ENCODE results near the gene SLC50A1.
"Not testable (repeated sequence)": the region's sequence is repeated elsewhere in the genome, so short reads cannot be mapped to it uniquely, and the experiment has no call there.

Gene SLC50A1

DNA sequence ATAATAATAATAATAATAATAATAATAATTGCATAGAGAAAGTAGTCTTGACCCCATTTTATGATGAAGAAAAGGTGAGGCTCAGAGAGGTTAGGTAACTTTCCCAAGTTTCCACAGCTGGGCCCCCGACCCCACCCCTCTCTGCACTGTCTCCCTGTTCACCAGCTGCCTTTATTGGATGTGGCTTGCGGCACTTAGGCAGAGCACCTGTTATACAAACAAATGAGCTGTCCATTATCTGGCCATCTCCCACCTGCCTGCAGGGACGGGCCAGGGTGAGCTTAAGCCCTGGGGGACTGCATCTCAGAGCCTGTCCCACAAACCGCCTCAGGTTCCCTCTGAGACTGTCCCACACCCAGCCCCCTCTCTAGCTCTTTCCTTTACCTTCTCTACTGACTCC is 18.0 kb upstream of the SLC50A1 start:
- DNase-seq = no peak

DNA sequence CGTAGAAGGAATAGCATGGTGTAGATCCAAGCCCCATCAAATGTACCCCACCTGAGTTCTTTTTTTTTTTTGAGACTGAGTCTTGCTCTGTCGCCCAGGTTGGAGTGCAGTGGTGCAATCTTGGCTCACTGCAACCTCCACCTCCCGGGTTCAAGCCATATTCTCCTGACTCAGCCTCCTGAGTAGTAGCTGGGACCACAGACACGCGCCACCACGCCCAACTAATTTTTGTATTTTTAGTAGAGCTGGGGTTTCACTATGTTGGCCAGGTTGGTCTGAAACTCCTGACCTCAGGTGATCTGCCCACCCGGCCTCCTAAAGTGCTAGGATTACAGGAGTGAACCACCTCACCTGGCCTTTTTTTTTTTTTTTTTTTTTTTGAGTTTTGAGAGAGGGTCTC is 17.6 kb upstream of the SLC50A1 start:
- DNase-seq = not testable (repeated sequence)

DNA sequence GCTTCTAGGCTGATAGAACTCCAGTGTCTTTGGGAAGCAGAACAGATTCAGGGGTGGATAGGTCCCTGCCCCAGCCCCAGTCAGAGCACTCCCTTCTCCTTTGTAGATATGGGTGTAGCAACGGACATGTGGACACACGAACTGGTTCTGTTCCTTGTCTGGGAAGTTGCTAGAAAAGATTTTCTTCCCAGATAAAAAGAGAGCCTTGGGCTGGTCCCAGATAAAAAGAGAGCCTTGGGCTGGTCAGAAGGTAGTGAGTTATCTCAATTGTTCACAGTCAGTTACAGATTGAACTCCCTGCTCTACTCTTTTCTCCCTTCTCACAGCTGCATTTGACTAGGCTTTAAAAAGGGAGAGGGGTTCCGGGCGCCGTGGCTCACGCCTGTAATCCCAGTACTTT is 15.4 kb upstream of the SLC50A1 start:
- no peak for DNase-seq

DNA sequence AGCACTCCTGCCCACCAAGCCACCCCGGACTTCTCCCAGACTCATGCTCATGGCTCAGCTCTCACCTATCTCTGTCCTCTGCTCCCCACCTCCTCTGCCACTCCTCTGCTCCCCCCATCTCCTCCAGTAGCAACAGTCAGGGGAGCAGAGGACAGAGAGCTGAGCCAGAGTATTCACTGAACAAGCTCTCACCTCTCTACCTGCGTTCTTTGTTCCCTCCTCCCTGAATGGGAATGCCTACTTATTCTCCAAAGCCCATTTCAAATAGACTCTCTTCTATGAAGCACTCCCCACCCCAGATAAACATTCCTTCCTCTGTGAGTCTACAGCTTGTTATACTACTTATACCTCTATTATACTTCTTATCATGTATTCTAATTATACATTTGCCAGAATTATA is 14.4 kb upstream of the SLC50A1 start:
- DNase-seq = no peak

DNA sequence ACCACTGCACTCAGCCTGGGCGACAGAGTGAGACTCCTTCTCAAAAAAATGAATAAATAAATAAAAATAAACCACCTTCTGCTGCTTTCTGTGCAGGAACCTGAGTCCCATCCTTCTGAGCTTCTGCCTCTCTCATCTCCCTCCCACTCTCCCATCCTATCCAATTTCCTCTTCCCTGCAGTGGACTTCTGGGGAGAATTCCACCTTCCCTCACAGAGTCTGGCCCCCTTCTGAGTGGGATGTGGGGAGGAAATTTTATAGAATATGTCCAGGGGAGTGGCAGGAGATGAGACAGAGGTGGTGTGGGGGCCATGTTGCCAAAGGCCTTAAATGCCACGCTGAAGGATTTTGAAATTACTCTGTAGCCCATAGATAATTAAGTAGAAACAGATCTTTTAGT is 13.3 kb upstream of the SLC50A1 start:
- no peak for DNase-seq

DNA sequence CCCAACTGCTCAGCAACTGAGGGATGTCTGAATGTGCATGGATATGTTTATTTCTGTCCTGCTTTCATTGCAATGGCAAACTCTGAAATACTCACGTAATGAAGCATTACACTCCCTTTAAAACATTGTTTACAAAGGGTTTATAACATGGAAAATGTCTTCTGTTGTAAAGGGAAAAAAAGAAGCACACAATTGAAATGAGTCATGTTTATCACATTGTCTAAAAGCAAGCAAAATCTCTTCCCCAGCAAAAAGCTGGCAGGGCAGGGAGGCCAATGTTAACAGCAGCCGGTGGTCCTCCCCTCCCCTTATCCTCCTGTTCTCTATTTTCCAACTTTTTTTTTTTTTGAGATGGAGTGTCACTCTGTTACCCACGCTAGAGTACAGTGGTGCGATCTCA is 11.9 kb upstream of the SLC50A1 start:
- no peak for DNase-seq

DNA sequence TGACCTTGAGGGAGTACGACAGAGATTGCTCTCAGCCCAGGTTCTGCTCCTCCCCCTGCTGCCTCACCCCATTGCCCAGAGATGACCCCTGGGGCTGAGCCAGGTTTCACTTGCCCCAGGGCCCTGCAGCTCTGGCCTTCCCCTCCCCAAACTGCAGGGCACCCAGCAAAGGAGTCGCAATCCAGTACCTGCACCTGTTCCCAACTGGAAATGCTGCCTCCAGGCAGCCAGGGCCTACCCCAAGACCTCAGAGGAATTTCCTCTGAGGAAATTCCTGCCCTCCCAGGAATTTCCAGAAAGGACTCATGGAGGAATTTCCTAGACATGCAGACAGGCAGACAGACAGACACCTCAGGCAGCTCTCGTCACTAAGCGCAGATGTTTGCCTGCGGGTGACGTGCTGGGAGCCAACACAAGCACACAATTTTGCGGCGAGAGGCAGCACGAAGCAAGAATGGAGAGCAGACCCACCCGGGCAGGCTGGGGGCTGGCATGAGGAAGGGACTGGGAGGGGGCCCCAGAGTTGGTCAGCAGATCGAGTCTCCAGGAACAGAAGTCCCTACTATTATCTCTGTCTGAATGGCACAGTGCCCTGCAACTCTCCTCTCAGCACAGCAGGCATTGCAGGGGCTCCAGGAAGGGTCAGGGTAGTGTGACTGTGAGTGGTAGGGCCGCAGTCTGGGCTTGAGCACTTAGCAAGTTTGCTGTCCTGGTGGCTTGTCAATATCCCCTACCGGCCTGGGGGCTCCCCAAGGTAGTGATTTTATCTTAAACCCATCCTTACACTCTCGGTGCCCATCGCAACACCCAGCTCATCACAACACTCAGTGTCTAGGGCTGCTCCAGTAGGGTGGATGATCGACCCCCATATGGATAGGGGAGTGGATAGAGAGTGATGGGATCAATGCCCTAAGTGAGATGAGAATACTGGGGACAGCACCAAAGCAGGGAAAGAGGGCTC is 10.9 kb upstream of the SLC50A1 start:
- no peak for DNase-seq

DNA sequence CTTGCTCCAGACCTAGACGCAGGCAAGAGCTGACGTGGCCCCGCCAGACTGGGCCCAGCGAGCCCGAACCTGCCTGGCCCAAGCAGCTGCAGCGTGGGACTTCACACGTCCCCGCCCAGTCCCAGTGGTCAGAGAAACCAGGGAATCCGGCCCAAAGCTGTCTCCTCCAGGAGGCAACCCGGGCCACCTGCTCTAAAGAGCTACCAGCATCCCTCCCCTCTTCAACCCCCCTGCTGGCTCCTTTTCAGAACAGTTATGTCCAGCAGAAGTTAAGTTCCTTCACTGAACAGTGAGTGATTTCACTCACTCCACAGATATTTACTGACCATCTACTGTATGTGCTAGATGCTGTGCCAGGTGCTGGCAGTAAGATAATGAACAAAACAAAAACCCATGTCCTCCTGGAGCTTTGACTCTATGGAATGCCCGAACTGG is 10.1 kb upstream of the SLC50A1 start:
- DNase-seq = no peak

DNA sequence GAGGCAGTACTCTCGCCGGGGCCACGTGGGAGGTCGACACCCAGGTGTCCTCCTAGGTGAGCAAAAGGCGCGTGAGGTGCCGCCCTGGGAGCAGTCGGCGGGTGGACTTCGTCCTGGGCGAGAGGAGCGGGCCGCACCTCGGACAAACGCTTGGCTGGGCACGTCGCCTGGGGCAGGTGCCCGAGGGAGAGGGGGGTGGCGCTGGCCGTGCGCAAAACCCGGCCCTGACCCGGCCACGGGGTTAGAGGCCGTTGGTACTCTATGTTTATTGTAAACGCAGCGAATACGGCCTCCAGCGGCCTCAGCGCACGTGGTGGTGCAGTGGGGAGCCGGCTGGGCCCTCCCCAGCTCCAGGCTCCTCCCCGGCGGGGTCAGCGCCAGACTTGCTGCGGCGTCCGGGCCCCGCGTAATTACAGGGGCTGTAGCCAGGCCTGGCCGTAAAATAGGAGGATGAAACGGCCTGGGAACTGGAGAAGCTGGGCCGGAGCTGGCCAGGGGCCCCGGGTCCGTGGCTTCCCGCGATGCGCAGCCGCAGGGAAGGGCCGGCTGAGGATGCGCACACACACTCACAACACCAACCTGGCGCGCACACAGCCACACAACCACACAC is 9.6 kb upstream of the SLC50A1 start:
- DNase-seq = no peak

DNA sequence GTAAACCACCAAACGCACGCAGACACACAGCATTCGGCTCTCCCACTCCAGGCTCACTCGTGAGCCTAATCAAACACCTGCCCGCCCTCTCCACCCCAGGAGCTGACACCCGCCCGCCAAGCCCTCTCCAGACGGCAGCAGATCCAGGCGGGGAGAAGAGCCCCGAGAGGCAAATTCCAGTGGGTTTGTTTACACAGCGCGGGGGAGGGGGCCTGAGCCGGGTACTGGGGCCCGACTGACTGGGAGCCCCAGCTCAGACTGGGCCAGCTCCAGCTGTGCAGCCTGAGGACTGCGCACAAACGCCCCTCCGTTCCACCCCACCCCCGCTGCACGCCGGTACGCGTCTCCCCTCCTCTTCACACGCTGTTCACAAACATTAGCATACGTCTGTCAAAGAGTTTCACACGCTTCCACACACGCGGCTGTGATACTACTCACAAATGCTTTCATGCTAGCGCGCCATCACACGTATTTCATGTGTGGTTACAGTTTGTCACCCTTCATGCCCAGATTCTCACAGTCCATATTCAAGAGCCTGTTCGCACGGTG is 9.0 kb upstream of the SLC50A1 start:
- peak; percentile 50 for DNase-seq

DNA sequence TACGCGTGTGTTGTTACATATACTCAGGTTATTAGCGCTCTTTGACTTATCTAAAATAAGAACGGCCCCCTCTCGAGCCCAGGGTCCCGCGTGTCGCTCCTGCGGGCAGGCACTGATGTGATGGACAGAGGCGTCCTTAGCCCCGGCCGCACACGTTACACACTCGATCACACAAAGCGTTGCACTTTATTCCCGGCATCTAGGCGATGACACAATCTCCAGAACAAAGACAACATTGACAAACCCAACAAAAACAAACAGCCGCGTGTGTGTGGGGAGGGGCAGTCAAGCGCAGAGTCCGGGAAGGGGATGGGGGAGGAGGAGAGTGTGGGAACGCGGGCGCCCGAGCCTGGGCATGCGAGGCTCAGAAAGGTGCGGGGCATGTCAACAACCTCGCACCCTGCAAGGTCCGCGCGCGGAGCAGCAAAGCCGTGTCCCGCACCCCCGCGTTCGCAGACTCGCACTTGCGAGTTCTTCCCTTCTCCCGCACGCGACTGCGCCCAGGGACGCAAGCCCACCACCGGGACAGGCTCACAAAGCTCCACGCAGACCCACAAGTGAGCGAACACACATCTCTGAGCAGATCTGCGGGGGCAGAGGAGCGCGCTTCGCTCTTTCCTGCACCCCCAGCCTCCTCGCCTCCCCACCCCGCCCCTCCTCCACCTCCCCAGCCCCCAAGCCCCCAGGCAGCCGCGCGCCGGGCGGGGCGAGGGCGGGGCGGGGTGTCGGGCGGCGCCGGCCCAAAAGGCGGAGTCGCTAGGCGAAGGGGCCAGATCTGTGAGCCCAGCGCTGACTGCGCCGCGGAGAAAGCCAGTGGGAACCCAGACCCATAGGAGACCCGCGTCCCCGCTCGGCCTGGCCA is 8.3 kb upstream of the SLC50A1 start, which contains the start of gene EFNA1:
Gene EFNA1 (plus strand): TSS at position 772 of the 862 bp plus-strand sequence. CDS start 102 bp downstream, outside the sequence.
- peak; percentile 50 for DNase-seq

DNA sequence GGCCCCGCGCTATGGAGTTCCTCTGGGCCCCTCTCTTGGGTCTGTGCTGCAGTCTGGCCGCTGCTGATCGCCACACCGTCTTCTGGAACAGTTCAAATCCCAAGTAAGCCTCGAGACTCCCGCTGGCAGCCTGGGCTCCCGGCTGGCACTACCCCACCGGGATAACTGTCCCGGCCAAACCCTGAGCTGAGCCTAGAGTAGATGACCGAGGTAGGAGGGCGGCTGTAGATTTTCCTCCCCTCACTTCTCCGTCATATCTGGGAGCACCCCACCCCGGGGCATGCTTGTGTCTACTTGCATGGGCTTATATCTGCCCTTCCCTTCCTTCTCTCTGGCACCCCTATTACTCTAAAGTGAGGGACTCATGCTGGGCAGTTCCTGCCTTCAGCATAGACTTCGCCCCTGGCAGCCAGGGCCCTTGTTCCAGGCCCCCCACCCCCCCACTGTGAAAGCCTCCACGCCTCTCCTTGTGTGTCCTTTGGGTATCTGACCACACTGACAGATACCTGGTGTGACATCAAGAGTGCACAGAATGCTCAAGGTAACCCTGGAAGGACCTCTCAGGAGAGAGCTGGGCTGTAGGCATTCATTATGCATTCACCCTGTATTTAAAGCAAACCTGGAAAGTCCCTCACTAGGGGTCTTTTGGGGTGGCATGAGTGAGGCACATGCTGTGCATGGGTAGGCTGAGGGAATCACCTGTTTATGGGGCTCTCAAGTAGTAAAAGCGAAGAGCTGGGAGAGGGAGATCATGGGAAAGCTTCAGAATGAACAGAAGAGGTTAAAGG is 7.5 kb upstream of the SLC50A1 start:
- no peak for DNase-seq

DNA sequence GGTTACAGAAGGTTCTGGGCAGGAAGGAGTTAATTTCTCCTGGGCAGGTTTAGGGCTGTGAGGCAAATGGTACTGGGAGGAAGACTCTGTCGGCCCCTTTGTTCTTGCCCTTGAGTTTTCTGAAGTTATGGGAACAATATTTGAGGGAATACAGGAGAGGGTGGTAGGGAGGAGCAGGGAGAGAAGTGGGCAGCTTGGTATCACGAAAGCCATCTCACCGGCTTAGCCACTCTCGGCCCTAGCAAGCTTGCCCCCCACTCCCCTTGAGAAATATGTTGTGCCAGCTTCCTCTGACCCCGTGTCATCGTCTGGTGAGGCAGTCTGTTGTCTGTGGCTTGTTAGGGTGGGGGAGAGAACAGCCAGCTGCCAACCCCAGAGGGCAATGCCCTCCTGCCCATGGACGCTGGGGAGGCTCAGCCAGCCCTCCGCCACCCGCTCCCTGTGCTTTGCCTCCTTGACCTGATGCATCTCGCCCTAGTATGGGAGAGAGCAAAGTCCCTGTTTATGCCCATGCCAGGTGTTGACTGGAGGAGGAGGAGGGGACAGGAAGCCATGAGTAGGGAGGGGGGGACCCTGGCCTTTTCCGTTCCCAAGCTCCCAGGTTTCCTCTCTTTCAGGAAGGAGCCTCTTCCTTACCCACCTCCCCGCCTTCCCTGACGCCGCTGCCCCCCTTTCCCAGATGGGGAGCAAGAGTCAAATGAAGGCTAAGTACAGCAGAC is 6.7 kb upstream of the SLC50A1 start:
- no peak for DNase-seq

DNA sequence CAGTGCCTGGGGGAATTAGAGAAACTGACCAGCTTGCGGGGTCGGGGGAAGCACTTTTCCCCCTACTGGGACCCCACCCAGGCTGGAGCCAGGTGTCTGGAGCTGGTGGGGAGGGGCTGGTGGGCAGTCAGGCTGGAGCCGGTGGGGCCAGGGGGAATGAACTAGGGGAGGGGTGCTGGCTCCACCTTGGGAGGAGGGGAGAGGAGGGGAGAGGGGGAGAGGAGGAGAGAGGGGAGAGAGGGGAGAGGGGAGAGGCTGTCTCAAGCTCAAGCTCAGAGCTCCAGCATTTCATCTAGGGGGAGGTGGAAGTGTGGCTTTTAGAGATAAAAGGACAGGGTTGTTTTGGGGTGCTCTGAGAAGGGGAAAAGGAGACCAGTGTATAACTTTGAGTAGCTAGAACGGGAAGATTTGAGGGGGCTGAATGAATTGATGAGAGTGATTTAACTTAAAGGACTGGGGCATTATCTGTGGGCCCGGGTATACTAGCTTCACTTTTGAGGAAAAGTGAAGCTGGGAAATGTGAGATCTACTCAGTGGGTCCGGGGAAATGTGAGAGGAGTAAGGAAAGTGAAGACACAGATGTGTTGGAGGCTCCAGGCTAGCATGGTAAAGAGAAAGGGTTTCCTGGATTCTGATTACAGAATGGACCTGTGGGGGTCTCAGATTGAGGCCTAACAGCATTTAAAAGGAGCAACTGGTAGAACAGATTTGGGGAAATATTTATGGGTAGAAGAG is 5.2 kb upstream of the SLC50A1 start:
- no peak for DNase-seq

DNA sequence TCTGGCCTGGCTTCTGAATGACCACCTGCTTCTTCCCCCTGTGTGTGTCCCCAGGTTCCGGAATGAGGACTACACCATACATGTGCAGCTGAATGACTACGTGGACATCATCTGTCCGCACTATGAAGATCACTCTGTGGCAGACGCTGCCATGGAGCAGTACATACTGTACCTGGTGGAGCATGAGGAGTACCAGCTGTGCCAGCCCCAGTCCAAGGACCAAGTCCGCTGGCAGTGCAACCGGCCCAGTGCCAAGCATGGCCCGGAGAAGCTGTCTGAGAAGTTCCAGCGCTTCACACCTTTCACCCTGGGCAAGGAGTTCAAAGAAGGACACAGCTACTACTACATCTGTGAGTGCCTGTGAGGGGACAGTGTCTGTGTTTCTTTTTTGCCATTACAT is 4.4 kb upstream of the SLC50A1 start:
- DNase-seq = no peak

DNA sequence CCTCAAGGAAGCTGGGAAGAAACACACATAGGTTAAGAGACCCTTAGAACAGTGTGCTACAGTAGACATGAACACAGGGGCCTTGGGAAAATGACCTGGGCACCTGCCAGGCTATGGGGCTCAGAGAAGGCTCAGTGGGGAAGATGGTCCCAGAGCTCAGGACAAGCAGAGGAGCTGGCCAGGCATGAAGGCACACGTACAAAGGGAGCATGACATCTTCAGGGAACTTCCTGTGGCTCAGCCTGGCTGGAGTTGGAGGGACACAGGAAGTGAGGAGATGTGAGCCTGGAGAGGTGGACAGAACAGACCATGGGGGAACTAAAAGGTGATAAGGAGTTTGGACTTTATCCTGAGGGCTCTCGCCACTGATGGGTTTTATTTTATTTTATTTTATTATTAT is 3.8 kb upstream of the SLC50A1 start:
- no peak for DNase-seq

DNA sequence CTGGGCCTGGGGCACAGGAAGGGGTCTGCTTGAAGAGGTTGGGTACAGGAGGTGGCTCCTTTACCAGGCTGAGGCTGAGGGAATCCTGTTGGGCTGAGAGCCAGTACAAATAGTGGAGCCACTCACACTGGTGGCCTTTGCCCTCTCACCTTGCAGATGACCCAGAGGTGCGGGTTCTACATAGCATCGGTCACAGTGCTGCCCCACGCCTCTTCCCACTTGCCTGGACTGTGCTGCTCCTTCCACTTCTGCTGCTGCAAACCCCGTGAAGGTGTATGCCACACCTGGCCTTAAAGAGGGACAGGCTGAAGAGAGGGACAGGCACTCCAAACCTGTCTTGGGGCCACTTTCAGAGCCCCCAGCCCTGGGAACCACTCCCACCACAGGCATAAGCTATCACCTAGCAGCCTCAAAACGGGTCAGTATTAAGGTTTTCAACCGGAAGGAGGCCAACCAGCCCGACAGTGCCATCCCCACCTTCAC is 1.8 kb upstream of the SLC50A1 start:
- DNase-seq = no peak

DNA sequence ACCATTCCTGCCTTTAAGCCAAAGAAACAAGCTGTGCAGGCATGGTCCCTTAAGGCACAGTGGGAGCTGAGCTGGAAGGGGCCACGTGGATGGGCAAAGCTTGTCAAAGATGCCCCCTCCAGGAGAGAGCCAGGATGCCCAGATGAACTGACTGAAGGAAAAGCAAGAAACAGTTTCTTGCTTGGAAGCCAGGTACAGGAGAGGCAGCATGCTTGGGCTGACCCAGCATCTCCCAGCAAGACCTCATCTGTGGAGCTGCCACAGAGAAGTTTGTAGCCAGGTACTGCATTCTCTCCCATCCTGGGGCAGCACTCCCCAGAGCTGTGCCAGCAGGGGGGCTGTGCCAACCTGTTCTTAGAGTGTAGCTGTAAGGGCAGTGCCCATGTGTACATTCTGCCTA is 1.3 kb upstream of the SLC50A1 start:
- DNase-seq = no peak

DNA sequence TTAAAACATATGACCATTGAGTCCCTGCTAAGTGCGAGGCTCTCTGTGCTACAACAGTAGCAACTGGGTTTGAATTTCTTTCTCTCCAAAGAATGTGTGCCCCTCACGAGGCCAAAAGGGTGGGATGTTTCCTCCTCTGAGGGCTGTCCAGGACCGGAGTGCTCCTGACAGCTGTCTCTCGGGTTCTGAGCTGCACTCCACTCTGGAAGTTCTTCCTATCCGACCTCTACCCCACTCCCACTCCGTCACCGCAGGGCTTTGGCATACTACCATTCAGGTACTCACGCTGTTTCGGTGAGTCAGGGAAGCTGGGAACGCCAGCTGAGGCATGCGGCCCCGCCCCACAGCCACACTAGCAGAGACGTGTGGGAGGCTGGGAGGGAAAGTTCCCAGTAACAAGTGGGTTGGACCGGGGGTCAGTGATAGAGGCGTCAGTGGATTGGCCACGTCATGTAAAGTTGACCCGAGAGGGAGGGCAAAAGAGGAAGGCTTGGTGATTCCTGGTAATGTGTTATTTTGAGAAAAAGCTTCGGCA is 705 bp upstream of the SLC50A1 start:
- peak; percentile 43 for DNase-seq

DNA sequence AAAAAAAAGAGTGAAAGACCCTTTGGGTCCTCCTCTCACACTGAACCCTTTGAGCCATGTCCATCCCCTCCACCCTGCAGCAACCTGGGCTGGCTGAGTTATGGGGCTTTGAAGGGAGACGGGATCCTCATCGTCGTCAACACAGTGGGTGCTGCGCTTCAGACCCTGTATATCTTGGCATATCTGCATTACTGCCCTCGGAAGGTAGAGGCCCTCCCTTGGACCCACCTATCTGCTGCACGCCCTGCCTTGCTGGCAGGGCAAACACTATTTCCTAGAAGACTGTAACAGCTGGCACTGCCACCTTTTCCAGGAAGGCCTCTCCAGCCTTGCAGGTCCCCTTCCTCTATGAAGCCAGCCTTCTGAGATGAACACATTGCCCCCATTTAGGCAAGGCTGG is 1.1 kb downstream of the SLC50A1 start:
- no peak for DNase-seq
